AG04449 (cell line): ENCODE measurements around the gene TASP1.

Experiments
- CTCF ChIA-PET: fragments of 350-600 bp; formaldehyde crosslinking; extraction: SDS; loops from one replicate; lab custom pipeline; 2021; ENCODE audit warnings: antibody characterized with exemption; lab: Yijun Ruan, JAX
- POLR2A ChIA-PET: fragments of 400-600, 350-600 bp; formaldehyde crosslinking; extraction: SDS; loops from one replicate; lab custom pipeline; 2020; ENCODE audit warnings: antibody characterized with exemption, inconsistent platforms; lab: Yijun Ruan, JAX
- DNase-seq: peaks from one replicate; pipeline ENCODE4 v3.0.0-alpha.2; 2010; ENCODE audit warnings: low read depth, low spot score
- H3K4me3 ChIP-seq: 2 replicates; pipeline ENCODE4 v1.5.1; 2011; ENCODE audit warnings: low read depth, mild to moderate bottlenecking, control low read depth, low read length
- TF ChIP-seq, protein P1 (sequence below): IDR thresholded peaks from one replicate; pipeline ENCODE4 v1.5.1; 2011; ENCODE audit warnings: mild to moderate bottlenecking, moderate library complexity, low read length, control low read depth, inconsistent platforms; ENCODE audit not compliant: insufficient read depth; ENCODE audit errors: missing control alignments

Gene TASP1

GRCh38 chr20:13422637-13423036, 216.1 kb downstream of the TASP1 start:
- ChIA-PET CTCF (interaction anchor here (0.7 to 1.8 kb wide), 2 partner anchors 124 to 335 kb away, joined by 4 to 6 read pairs; no protein-coding TSS in a partner anchor), POLR2A (no interaction called here)
- no peak overlapping the region for H3K4me3 ChIP-seq
- TF ChIP-seq, protein P1, sequence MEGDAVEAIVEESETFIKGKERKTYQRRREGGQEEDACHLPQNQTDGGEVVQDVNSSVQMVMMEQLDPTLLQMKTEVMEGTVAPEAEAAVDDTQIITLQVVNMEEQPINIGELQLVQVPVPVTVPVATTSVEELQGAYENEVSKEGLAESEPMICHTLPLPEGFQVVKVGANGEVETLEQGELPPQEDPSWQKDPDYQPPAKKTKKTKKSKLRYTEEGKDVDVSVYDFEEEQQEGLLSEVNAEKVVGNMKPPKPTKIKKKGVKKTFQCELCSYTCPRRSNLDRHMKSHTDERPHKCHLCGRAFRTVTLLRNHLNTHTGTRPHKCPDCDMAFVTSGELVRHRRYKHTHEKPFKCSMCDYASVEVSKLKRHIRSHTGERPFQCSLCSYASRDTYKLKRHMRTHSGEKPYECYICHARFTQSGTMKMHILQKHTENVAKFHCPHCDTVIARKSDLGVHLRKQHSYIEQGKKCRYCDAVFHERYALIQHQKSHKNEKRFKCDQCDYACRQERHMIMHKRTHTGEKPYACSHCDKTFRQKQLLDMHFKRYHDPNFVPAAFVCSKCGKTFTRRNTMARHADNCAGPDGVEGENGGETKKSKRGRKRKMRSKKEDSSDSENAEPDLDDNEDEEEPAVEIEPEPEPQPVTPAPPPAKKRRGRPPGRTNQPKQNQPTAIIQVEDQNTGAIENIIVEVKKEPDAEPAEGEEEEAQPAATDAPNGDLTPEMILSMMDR = no peak
- no peak for DNase-seq

- ChIA-PET CTCF (no interaction called here), POLR2A (no interaction called here)
- TF ChIP-seq, protein P1 = no peak
- no peak for DNase-seq
- no peak overlapping the region for H3K4me3 ChIP-seq
These were observed 218.1 kb downstream of the TASP1 start for GRCh38 chr20:13420625-13421024.

DNA sequence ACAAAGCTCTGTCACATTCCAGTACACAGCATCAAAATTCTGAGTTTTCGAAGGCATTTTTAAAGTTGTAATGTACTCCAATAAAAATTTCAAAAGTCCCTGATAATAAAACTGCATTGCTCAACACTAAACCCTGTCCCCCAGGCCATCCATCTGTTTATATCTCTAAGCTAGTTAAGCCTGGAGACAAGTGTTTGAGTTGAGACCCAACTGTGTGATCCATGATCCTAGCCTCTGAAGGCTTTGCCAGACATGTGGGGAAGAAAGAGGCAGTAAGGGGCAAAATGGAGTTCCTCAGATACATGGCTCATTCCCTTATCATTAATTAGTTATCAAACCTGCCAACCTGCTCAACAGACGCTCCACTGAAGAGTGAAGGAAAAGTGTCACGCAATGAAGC, 219.3 kb downstream of the TASP1 start:
- ChIA-PET POLR2A (no interaction called here), CTCF (no interaction called here)
- DNase-seq = no peak
- no peak overlapping the region for H3K4me3 ChIP-seq
- TF ChIP-seq, protein P1 = no peak

DNA sequence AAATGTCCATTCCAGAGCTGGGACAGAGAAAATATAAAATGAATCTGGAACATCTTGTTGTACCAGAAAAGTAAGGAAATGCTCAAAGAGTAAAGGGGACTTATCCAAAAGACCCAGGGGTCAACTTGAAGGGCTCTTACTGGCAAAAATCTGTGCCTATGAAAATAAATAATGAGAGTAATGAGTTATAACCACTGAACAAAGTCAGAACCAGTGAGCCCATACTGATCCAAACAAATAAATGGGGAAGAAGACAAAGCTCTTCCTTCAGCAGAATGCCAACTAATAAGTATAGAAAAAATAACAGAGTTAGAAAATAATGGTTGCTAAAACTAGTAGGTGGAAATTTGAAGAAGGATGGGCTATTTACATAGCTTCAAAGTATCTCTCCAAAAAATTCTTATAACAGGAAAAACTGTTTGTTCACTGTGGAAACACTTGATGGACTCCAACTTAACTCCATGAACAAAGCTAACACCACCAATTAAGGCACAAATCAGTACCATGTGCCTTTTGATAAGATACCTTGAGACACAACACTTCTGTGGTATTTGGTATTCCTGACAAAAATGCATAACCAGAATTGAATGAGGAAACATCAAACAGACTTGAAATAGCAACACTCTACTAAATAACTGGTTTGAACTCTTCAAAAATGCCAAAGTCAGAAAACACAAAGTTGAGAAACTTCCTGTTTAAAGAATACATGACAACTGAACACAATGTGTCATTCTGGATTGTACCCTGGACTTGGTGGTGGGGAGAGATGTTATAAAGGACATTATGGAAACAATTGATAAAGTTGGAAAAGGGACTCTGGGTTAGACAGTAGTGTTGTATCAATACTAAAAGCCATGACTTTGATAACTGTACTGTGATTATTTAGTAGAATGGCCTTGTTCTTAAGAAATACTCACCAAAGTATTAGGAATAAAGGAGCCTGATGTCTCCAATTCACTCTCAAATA, 220.2 kb downstream of the TASP1 start:
- ChIA-PET CTCF (no interaction called here), POLR2A (no interaction called here)
- TF ChIP-seq, protein P1 = no peak
- H3K4me3 ChIP-seq = no peak overlapping the region
- no peak for DNase-seq

DNA sequence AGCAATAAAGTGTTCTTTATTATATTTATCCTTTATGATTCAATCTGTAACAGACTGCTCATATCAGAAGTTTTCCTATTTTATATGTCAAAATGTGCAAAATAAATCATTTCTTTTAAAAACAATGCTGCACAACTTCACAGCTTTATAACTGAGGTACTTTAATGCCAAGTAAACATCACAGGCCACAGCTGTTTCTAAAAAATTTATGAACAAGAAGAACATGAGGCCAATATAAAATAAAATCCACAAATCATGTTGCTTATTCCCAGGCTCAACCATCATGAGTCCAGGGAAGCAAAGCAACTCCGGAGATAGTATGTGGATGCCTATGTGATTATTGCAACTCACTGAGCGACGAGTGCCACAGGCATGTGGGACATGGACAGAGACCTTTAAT, 222.2 kb downstream of the TASP1 start:
- no peak for DNase-seq
- no peak overlapping the region for H3K4me3 ChIP-seq
- CTCF ChIA-PET = no interaction called here
- POLR2A ChIA-PET = no interaction called here
- TF ChIP-seq, protein P1 = no peak

DNA sequence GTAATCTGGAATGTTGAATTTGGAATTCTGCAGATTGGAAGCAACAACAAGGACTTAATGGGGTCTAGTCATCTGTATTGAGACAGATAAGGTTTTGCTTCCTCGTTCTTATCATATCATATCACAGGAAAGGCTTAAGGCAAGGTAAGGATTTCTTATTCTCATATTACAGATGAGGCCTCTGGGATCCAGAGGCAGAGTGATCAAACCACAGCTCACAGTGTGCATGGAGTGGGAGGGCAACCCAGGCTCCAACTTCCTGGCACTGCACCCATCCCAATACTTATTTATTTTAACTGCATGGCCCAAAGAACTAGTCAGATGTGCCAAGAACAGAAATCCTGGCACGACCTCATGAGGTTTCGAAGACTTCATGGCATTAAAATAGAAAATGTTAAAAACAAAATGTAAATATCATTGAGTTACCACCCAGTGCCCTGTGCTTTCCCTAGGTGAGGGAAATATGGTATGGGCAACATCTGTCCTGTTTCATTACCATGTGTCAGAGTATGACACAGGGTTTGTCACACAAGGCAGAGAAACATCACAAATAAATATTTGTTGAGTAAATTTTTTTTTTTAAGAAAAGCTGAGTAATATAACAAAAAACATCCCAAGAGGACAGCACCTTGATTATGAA, 225.8 kb downstream of the TASP1 start:
- CTCF ChIA-PET = no interaction called here
- TF ChIP-seq, protein P1 = no peak
- no peak overlapping the region for H3K4me3 ChIP-seq
- no peak for DNase-seq
- POLR2A ChIA-PET = no interaction called here
